GM12873 (cell line): ENCODE measurements around the gene GPX2.

ENCODE experiments used
- CTCF ChIP-seq: IDR thresholded peaks from 2 replicates; pipeline ENCODE4 v1.5.1; 2012; ENCODE audit warnings: low read depth, mild to moderate bottlenecking, moderate library complexity, low read length, control low read depth; ENCODE audit not compliant: insufficient read depth; ENCODE audit errors: missing control alignments

The GPX2 gene

GRCh38 chr14:64910847-64911495 lies 31.6 kb downstream of the GPX2 start:
- TF ChIP-seq CTCF = peak; percentile 41

GRCh38 chr14:64906022-64906421 lies 36.5 kb downstream of the GPX2 start:
- no peak for TF ChIP-seq CTCF

- TF ChIP-seq CTCF = no peak
These were observed 42.6 kb downstream of the GPX2 start for GRCh38 chr14:64899958-64900357.

- peak; percentile 56 for TF ChIP-seq CTCF
These were observed 50.6 kb downstream of the GPX2 start for GRCh38 chr14:64891839-64892375.

- TF ChIP-seq CTCF = no peak
These were observed 51.2 kb downstream of the GPX2 start for GRCh38 chr14:64891173-64891838.

GRCh38 chr14:64889352-64889751 lies 53.2 kb downstream of the GPX2 start:
- no peak for TF ChIP-seq CTCF
